SJSA1 (cell line): ENCODE data around the gene HDGF. TPM values are rescaled to one million over a fixed set of nuclear protein-coding genes. Genes with fewer than 3 reads are reported as not detected.

Experiments used
- DNase-seq, 2 experiments: peaks; one replicate each; pipeline ENCODE4 v3.0.0-alpha.2; 2015 to 2020; ENCODE audit warnings: low spot score in 2 of 2, low read depth in 1 of 2
- H3K27ac ChIP-seq: fragments of 250-450 bp; sonication (Bioruptor Pico); 2 replicates; pipeline ENCODE4 v1.5.1; 2020; ENCODE audit warnings: mild to moderate bottlenecking, moderate library complexity
- H3K27me3 ChIP-seq: fragments of 250-450 bp; sonication (Bioruptor Pico); replicated peaks from 2 replicates; pipeline ENCODE4 v1.5.1; 2020; ENCODE audit warnings: mild to moderate bottlenecking, moderate library complexity
- H3K36me3 ChIP-seq: fragments of 250-450 bp; sonication (Bioruptor Pico); 2 replicates; pipeline ENCODE4 v1.5.1; 2020; ENCODE audit warnings: mild to moderate bottlenecking
- H3K4me1 ChIP-seq: fragments of 250-450 bp; sonication (Bioruptor Pico); replicated peaks from 2 replicates; pipeline ENCODE4 v1.6.1; 2021; ENCODE audit warnings: mild to moderate bottlenecking
- H3K4me3 ChIP-seq: fragments of 250-450 bp; sonication (Bioruptor Pico); 2 replicates; pipeline ENCODE4 v1.5.1; 2020; ENCODE audit warnings: mild to moderate bottlenecking
- H3K9me3 ChIP-seq: fragments of 250-450 bp; sonication (Bioruptor Pico); replicated peaks from 2 replicates; pipeline ENCODE4 v1.5.1; 2020; ENCODE audit warnings: mild to moderate bottlenecking
- total RNA-seq: library from RNA; depleted of rRNA; stranded (reverse); fragments of >200 nt; shearing (Covaris generic); gene quantifications from 2 replicates; pipeline ENCODE4 v1.2.3, GENCODE V29; 2014

HDGF gene
- total RNA-seq, 1 experiment from 2014 or later, result 324 TPM

- H3K27me3 ChIP-seq, result no peaks in the 10 kb centered on the region; the same call in 1 of the 2 replicates
- H3K27ac ChIP-seq, result no peak overlapping the region
- DNase-seq, result no peak
- H3K4me1 ChIP-seq, result peaks cover 76% of the 10 kb centered on the region
- H3K9me3 ChIP-seq, result no peaks in the 10 kb centered on the region
- no peaks in the 10 kb centered on the region; the same call in 1 of the 2 replicates for H3K36me3 ChIP-seq
- H3K4me3 ChIP-seq, result no peak overlapping the region
Observed at GRCh38 chr1:156711011-156711817, 40.3 kb downstream of the HDGF start.

- no peak overlapping the region for H3K4me3 ChIP-seq
- H3K9me3 ChIP-seq, result no peaks in the 10 kb centered on the region
- no peaks in the 10 kb centered on the region; the same call in none of the 2 replicates for H3K27me3 ChIP-seq
- peak in 1 of 2 experiments; percentile 65 for DNase-seq
- H3K36me3 ChIP-seq, result no peaks in the 10 kb centered on the region; the same call in 1 of the 2 replicates
- peaks cover 87% of the 10 kb centered on the region for H3K4me1 ChIP-seq
- no peak overlapping the region for H3K27ac ChIP-seq
Observed at GRCh38 chr1:156709757-156710489, 41.6 kb downstream of the HDGF start.

- H3K27me3 ChIP-seq, result no peaks in the 10 kb centered on the region; the same call in none of the 2 replicates
- peaks cover 94% of the 10 kb centered on the region for H3K4me1 ChIP-seq
- no peaks in the 10 kb centered on the region for H3K9me3 ChIP-seq
- H3K27ac ChIP-seq, result no peak overlapping the region
- no peak overlapping the region for H3K4me3 ChIP-seq
- no peak for DNase-seq
- H3K36me3 ChIP-seq, result no peaks in the 10 kb centered on the region
Observed at GRCh38 chr1:156709031-156709430, 42.4 kb downstream of the HDGF start.

- Histone ChIP-seq H3K27me3 (no peaks in the 10 kb centered on the region; the same call in none of the 2 replicates), H3K9me3 (no peaks in the 10 kb centered on the region), H3K4me3 (no peak overlapping the region), H3K27ac (no peak overlapping the region), H3K36me3 (no peaks in the 10 kb centered on the region), H3K4me1 (peaks cover 87% of the 10 kb centered on the region)
- DNase-seq, result no peak
Observed at GRCh38 chr1:156708218-156708661, 43.2 kb downstream of the HDGF start.

- Histone ChIP-seq H3K36me3 (no peaks in the 10 kb centered on the region), H3K4me1 (peaks cover 81% of the 10 kb centered on the region), H3K9me3 (no peaks in the 10 kb centered on the region), H3K27ac (no peak overlapping the region), H3K27me3 (no peaks in the 10 kb centered on the region; the same call in none of the 2 replicates), H3K4me3 (no peak overlapping the region)
- DNase-seq, result no peak
Observed at GRCh38 chr1:156707417-156708217, 43.9 kb downstream of the HDGF start.

- no peak overlapping the region for H3K27ac ChIP-seq
- H3K36me3 ChIP-seq, result no peaks in the 10 kb centered on the region
- DNase-seq, result no peak
- no peaks in the 10 kb centered on the region; the same call in none of the 2 replicates for H3K27me3 ChIP-seq
- H3K4me1 ChIP-seq, result peaks cover 73% of the 10 kb centered on the region
- H3K4me3 ChIP-seq, result no peak overlapping the region
- no peaks in the 10 kb centered on the region for H3K9me3 ChIP-seq
Observed at GRCh38 chr1:156706657-156707416, 44.6 kb downstream of the HDGF start.

- Histone ChIP-seq H3K9me3 (no peaks in the 10 kb centered on the region), H3K27ac (no peak overlapping the region), H3K4me1 (peaks cover 65% of the 10 kb centered on the region), H3K27me3 (no peaks in the 10 kb centered on the region; the same call in none of the 2 replicates), H3K4me3 (no peak overlapping the region), H3K36me3 (no peaks in the 10 kb centered on the region)
- peak in 1 of 2 experiments; percentile 60 for DNase-seq
Observed at GRCh38 chr1:156705918-156706656, 45.4 kb downstream of the HDGF start.

- peaks cover 59% of the 10 kb centered on the region for H3K4me1 ChIP-seq
- no peak for DNase-seq
- H3K27me3 ChIP-seq, result no peaks in the 10 kb centered on the region; the same call in none of the 2 replicates
- no peaks in the 10 kb centered on the region for H3K9me3 ChIP-seq
- H3K4me3 ChIP-seq, result no peak within 1 kb of the TSS; the same call in 1 of the 2 replicates
- no peak within 1 kb of the TSS for H3K27ac ChIP-seq
- H3K36me3 ChIP-seq, result no peaks in the 10 kb centered on the region
Observed at GRCh38 chr1:156705321-156705917, 46.1 kb downstream of the HDGF start, which contains the start of gene CRABP2. Gene CRABP2, minus strand, starts transcription at chr1:156705583. Its CDS starts 137 bp downstream, at chr1:156705446.

GRCh38 chr1:156704930-156705320 is 46.5 kb downstream of the HDGF start:
- Histone ChIP-seq H3K36me3 (no peaks in the 10 kb centered on the region), H3K27me3 (no peaks in the 10 kb centered on the region; the same call in none of the 2 replicates), H3K9me3 (no peaks in the 10 kb centered on the region), H3K4me1 (peaks cover 54% of the 10 kb centered on the region), H3K4me3 (no peak overlapping the region; the same call in 1 of the 2 replicates), H3K27ac (no peak overlapping the region)
- DNase-seq, result peak; percentile 67 to 78

GRCh38 chr1:156704166-156704711 is 47.2 kb downstream of the HDGF start:
- Histone ChIP-seq H3K36me3 (no peaks in the 10 kb centered on the region), H3K4me3 (no peak overlapping the region), H3K4me1 (peaks cover 47% of the 10 kb centered on the region), H3K27ac (no peak overlapping the region), H3K9me3 (no peaks in the 10 kb centered on the region), H3K27me3 (no peaks in the 10 kb centered on the region; the same call in none of the 2 replicates)
- no peak for DNase-seq

- Histone ChIP-seq H3K9me3 (no peaks in the 10 kb centered on the region), H3K4me3 (no peak overlapping the region), H3K4me1 (peaks cover 45% of the 10 kb centered on the region), H3K27me3 (no peaks in the 10 kb centered on the region; the same call in none of the 2 replicates), H3K27ac (no peak overlapping the region), H3K36me3 (no peaks in the 10 kb centered on the region)
- DNase-seq, result no peak
Observed at GRCh38 chr1:156703741-156704140, 47.7 kb downstream of the HDGF start.
